SK-N-MC (cell line): ENCODE data around the gene FEM1A.
"Not testable (repeated sequence)": the region's sequence is repeated elsewhere in the genome, so short reads cannot be mapped to it uniquely, and the experiment has no call there.

Experiments used
- DNase-seq: peaks from one replicate; pipeline ENCODE4 v3.0.0-alpha.2; 2011; ENCODE audit warnings: low read depth, low spot score
- H3K27ac ChIP-seq: fragments of 200-600 bp; sonication (generic); 2 replicates; pipeline ENCODE4 v1.5.1; 2016; ENCODE audit warnings: mixed run types
- H3K36me3 ChIP-seq: fragments of 200-600 bp; sonication (generic); 2 replicates; pipeline ENCODE4 v1.6.1; 2017; ENCODE audit warnings: antibody characterized with exemption, low read length, mixed read lengths; ENCODE audit not compliant: insufficient read depth
- H3K4me3 ChIP-seq: fragments of 200-600 bp; sonication (generic); 2 replicates; pipeline ENCODE4 v1.5.1; 2016
- H3K9ac ChIP-seq: fragments of 200-600 bp; sonication (generic); 2 replicates; pipeline ENCODE4 v1.8.0; 2017; ENCODE audit warnings: mixed run types, mixed read lengths; ENCODE audit not compliant: insufficient read length
- H3K9me3 ChIP-seq: fragments of 200-600 bp; sonication (generic); 2 replicates; pipeline ENCODE4 v1.6.1; 2017; ENCODE audit warnings: low read depth, mild to moderate bottlenecking, antibody characterized with exemption, low read length, moderate library complexity, mixed read lengths
- EZH2 ChIP-seq: fragments of 200-600 bp; sonication (generic); IDR thresholded peaks from one replicate; pipeline ENCODE4 v1.6.1; 2017; ENCODE audit warnings: antibody characterized with exemption
- FOXP2 ChIP-seq: optimal IDR thresholded peaks from 2 replicates; pipeline ENCODE3; 2011; ENCODE audit warnings: mild to moderate bottlenecking, moderate library complexity; ENCODE audit not compliant: insufficient read depth; ENCODE audit errors: extremely low read length, control extremely low read depth
- POLR2AphosphoS5 ChIP-seq: IDR thresholded peaks from 2 replicates; pipeline ENCODE4 v1.6.1; 2012; ENCODE audit warnings: mild to moderate bottlenecking, low read depth, low read length, borderline replicate concordance

FEM1A gene

DNA sequence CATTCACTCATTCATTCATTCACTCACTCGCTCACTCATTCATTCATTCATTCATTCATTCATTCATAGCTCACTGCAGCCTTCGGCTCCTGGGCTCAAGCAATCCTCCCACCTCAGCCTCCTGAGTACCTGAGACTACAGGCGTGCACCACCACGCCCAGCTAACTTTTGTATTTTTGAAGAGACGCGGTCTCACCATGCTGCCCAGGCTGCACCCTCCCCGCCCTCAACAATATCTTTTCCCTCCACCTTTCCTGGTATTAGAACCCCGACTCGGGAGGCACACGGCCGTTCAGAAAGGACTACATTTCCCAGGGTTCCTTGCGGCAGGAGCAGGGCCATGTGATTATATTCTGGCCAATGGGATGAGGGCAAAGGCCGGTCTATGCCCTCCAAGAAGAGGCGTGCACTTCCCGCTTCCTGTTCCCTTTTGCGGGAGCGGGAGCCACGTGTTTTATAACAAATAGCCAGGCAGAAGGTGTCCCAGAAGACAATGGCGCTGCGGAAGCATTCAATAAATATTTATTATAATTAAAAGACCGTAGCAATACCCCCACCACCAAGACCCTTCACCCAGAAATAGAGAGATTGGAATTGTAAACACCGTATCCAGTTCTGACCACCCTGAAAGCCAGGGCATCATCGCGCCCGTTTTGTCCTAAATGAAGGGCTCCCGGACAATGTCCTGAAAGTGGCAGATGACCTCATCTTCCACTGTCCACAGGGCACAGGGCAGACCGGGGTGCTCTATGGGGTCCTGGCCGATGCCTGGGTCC, 24.1 kb downstream of the FEM1A start:
- H3K36me3 ChIP-seq, result peaks cover 9% of the 10 kb centered on the region
- peak overlapping the region; percentile 41 for H3K9ac ChIP-seq
- TF ChIP-seq POLR2AphosphoS5, result peak; percentile 47
- no peak for TF ChIP-seq EZH2
- no peak for TF ChIP-seq FOXP2
- peak overlapping the region; percentile 66 for H3K4me3 ChIP-seq
- no peaks in the 10 kb centered on the region for H3K9me3 ChIP-seq
- H3K27ac ChIP-seq, result peak overlapping the region; percentile 22; the same call in 1 of the 2 replicates
- peak; percentile 83 for DNase-seq

- Histone ChIP-seq H3K4me3 (no peak overlapping the region), H3K36me3 (peaks cover 9% of the 10 kb centered on the region), H3K9ac (peak overlapping the region; percentile 41), H3K27ac (peak overlapping the region; percentile 22; the same call in 1 of the 2 replicates), H3K9me3 (no peaks in the 10 kb centered on the region)
- no peak for DNase-seq
- no peak for TF ChIP-seq EZH2
- no peak for TF ChIP-seq FOXP2
- no peak for TF ChIP-seq POLR2AphosphoS5
These were observed 24.8 kb downstream of the FEM1A start for GRCh38 chr19:4816202-4816949.

- no peak overlapping the region for H3K4me3 ChIP-seq
- DNase-seq, result no peak
- no peak overlapping the region for H3K27ac ChIP-seq
- no peak overlapping the region for H3K9ac ChIP-seq
- peaks cover 9% of the 10 kb centered on the region for H3K36me3 ChIP-seq
- no peak for TF ChIP-seq EZH2
- TF ChIP-seq FOXP2, result no peak
- TF ChIP-seq POLR2AphosphoS5, result no peak; the same call in 1 of the 2 replicates
- no peaks in the 10 kb centered on the region for H3K9me3 ChIP-seq
These were observed 25.4 kb downstream of the FEM1A start for GRCh38 chr19:4816950-4817278.

GRCh38 chr19:4817467-4818277, 26.1 kb downstream of the FEM1A start:
- Histone ChIP-seq H3K9me3 (no peaks in the 10 kb centered on the region), H3K4me3 (no peak overlapping the region), H3K27ac (no peak overlapping the region), H3K36me3 (peaks cover 9% of the 10 kb centered on the region), H3K9ac (no peak overlapping the region)
- DNase-seq, result no peak
- TF ChIP-seq FOXP2, result no peak
- TF ChIP-seq POLR2AphosphoS5, result no peak
- no peak for TF ChIP-seq EZH2

- no peak for TF ChIP-seq POLR2AphosphoS5
- TF ChIP-seq FOXP2, result no peak
- TF ChIP-seq EZH2, result no peak
- H3K9ac ChIP-seq, result no peak overlapping the region
These were observed 29.7 kb downstream of the FEM1A start for GRCh38 chr19:4821265-4821664.

DNA sequence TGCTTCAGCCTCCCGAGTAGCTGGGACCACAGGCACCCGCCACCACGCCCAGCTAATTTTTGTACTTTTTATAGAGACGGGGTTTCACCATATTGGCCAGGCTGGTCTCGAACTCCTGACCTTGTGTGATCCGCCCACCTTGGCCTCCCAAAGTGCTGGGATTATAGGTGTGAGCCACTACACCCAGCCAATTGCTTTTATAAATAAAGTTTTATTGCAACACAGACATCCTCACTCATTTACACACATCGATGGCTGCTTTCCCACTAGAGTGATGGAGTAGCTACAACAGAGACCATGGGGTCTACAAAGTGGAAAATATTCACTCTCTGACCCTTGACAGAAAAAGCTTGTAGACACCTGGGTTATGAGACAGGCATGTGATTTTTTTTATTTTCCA, 30.8 kb downstream of the FEM1A start:
- not testable (repeated sequence) for H3K36me3 ChIP-seq, DNase-seq, H3K4me3 ChIP-seq, H3K27ac ChIP-seq, H3K9ac ChIP-seq, H3K9me3 ChIP-seq

More at GRCh38 chr19:4821265-4821664, 29.7 kb downstream of the FEM1A start:
- Histone ChIP-seq H3K9me3 (no peaks in the 10 kb centered on the region), H3K27ac (no peak overlapping the region), H3K36me3 (peaks cover 5% of the 10 kb centered on the region), H3K4me3 (no peak overlapping the region)
- DNase-seq, result no peak

DNA sequence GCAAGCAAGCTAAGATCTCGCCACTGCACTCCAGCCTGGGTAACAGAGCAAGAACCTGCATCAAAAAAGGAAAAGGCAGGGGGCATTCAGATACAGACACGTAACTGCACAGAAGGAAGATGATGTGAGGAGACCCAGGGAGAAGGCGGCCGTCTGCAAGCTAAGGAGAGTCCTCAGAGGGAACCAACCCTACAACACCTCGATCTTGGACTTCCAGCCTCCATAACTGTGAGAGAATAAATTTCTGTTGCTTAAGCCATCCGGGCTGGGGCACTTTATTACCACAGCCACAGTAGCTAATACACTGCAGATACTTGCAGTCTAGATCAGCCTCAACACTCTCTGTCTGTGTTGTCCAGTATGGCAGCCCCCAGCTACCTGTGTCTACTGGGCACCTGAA, 32.0 kb downstream of the FEM1A start:
- no peak for TF ChIP-seq EZH2
- TF ChIP-seq FOXP2, result no peak
- TF ChIP-seq POLR2AphosphoS5, result no peak
- Histone ChIP-seq H3K27ac (no peak overlapping the region), H3K9me3 (no peaks in the 10 kb centered on the region), H3K36me3 (no peaks in the 10 kb centered on the region), H3K9ac (no peak overlapping the region), H3K4me3 (no peak overlapping the region)
- no peak for DNase-seq

GRCh38 chr19:4829001-4829712, 37.6 kb downstream of the FEM1A start:
- no peaks in the 10 kb centered on the region for H3K36me3 ChIP-seq
- H3K4me3 ChIP-seq, result no peak overlapping the region
- no peaks in the 10 kb centered on the region for H3K9me3 ChIP-seq
- H3K9ac ChIP-seq, result no peak overlapping the region
- DNase-seq, result no peak
- TF ChIP-seq POLR2AphosphoS5 (no peak), EZH2 (no peak), FOXP2 (no peak)
- H3K27ac ChIP-seq, result no peak overlapping the region
